ENCODE data around the gene SP2. TPM values are rescaled to one million over a fixed set of nuclear protein-coding genes. Genes with fewer than 3 reads are reported as not detected.

Gene SP2
- total RNA-seq, 1 experiment from 2014 or later: 22.2 TPM

DNA sequence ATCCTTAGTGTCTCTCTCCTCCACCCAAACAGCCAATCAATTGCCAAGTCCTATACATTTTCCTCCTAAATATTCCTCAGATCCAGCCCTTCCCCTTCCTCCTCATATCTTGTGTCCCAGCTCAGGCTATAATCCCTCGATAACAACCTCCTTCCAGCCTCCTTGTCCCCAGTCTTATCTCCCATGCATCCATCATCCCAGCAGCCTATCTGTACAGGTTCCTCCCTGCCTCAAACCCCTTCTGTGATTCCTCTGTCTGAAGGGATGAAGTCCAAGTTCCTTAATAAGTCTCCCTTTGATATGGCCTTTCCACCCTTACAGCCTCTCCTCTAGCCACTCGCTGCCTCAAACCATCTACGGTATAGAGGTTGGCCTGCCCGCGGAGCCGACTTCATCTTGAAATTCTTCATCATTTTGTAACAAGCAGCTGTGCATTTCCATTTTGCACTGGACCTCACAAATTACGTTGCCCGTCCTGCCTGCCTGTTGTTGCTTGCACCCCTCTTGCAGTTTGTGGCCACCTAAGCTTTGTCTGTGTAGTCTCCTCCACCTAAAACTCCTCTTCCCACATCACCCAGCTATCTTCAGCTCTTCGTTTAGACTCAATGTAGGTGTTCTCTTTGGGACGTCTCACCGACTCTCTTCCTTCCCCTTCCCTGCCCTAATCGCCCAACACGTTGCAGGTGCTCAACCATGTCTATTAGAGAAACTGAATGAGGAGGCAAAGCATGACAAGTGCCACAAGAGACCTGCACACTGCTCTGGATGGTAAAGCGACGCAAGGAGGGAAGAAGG is 74.1 kb downstream of the SP2 start:
- Histone ChIP-seq H3K4me3 (replicated peaks in 1 of 2; ENCODE audit: low read depth in 1 of 2, low read length in 2 of 2) (peak overlapping the region; percentile 37 to 40), H3K79me2 (ENCODE audit: insufficient read depth, low read length) (peaks cover 20% of the 10 kb centered on the region), H3K9me2 (ENCODE audit: insufficient read depth) (no peaks in the 10 kb centered on the region), H3K27ac (ENCODE audit: low read depth, low read length) (peak overlapping the region; percentile 23; the same call in 1 of the 2 replicates), H3K4me1 (ENCODE audit: control insufficient read depth in 1 of 2, insufficient read depth in 2 of 2, low read length in 2 of 2) (peaks cover 19 to 51% of the 10 kb centered on the region in 2 experiments), H3K36me3 (ENCODE audit: control insufficient read depth in 1 of 2, insufficient read depth in 2 of 2, low read length in 2 of 2) (peaks cover 11 to 13% of the 10 kb centered on the region in 2 experiments; a peak in 3 of 4 replicates), H2AFZ (ENCODE audit: low read depth, low read length, poor library complexity, severe bottlenecking) (peak overlapping the region; percentile 74), H3K4me2 (ENCODE audit: low read length) (peak overlapping the region; percentile 73), H3K9me3 (ENCODE audit: control insufficient read depth in 1 of 2, insufficient read depth in 1 of 2, low read depth in 1 of 2, low read length in 2 of 2) (no peaks in the 10 kb centered on the region), H3K9ac (ENCODE audit: low read length) (peak overlapping the region; percentile 39), H4K20me1 (ENCODE audit: insufficient read depth) (no peaks in the 10 kb centered on the region), H3K27me3 (ENCODE audit: insufficient read depth, low read length) (no peaks in the 10 kb centered on the region)
- ATAC-seq (no peak), DNase-seq (ENCODE audit: low read depth, low spot score) (no peak)
- TF ChIP-seq ELF1 (IDR thresholded peaks at IDR 0.05; ENCODE audit: borderline replicate concordance, low read depth): no peak
- no peak for TF ChIP-seq SIN3A (IDR thresholded peaks at IDR 0.05; ENCODE audit: low read depth)
- no peak for TF ChIP-seq EZH2 (IDR thresholded peaks at IDR 0.05)
- TF ChIP-seq, protein P1, sequence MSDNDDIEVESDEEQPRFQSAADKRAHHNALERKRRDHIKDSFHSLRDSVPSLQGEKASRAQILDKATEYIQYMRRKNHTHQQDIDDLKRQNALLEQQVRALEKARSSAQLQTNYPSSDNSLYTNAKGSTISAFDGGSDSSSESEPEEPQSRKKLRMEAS (IDR thresholded peaks at IDR 0.05): no peak
- TF ChIP-seq, protein P2, sequence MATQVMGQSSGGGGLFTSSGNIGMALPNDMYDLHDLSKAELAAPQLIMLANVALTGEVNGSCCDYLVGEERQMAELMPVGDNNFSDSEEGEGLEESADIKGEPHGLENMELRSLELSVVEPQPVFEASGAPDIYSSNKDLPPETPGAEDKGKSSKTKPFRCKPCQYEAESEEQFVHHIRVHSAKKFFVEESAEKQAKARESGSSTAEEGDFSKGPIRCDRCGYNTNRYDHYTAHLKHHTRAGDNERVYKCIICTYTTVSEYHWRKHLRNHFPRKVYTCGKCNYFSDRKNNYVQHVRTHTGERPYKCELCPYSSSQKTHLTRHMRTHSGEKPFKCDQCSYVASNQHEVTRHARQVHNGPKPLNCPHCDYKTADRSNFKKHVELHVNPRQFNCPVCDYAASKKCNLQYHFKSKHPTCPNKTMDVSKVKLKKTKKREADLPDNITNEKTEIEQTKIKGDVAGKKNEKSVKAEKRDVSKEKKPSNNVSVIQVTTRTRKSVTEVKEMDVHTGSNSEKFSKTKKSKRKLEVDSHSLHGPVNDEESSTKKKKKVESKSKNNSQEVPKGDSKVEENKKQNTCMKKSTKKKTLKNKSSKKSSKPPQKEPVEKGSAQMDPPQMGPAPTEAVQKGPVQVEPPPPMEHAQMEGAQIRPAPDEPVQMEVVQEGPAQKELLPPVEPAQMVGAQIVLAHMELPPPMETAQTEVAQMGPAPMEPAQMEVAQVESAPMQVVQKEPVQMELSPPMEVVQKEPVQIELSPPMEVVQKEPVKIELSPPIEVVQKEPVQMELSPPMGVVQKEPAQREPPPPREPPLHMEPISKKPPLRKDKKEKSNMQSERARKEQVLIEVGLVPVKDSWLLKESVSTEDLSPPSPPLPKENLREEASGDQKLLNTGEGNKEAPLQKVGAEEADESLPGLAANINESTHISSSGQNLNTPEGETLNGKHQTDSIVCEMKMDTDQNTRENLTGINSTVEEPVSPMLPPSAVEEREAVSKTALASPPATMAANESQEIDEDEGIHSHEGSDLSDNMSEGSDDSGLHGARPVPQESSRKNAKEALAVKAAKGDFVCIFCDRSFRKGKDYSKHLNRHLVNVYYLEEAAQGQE (IDR thresholded peaks at IDR 0.05; ENCODE audit: low read depth): no peak
- TF ChIP-seq YY1 (IDR thresholded peaks at IDR 0.05; ENCODE audit: extremely low read depth, insufficient replicate concordance, low read depth, low read length): no peak
- no peak for TF ChIP-seq EZH2phosphoT487 (IDR thresholded peaks at IDR 0.05; ENCODE audit: borderline replicate concordance)
- no peak for TF ChIP-seq CEBPB (IDR thresholded peaks at IDR 0.05; ENCODE audit: low read depth)
- no peak for TF ChIP-seq FOSL1 (IDR thresholded peaks at IDR 0.05; ENCODE audit: low read depth)
- no peak for TF ChIP-seq POLR2A (IDR thresholded peaks at IDR 0.05; ENCODE audit: borderline replicate concordance, extremely low read depth, insufficient read depth, insufficient read length)
- no peak for TF ChIP-seq JUND (IDR thresholded peaks at IDR 0.05)
- TF ChIP-seq TCF7L2 (IDR thresholded peaks at IDR 0.05; ENCODE audit: borderline replicate concordance, extremely low read depth, insufficient read depth, insufficient read length): no peak
- no peak for TF ChIP-seq ZFX (IDR thresholded peaks at IDR 0.05)
- TF ChIP-seq EGR1 (IDR thresholded peaks at IDR 0.05; ENCODE audit: low read depth): no peak
- TF ChIP-seq SP1 (IDR thresholded peaks at IDR 0.05; ENCODE audit: low read depth): no peak
- POLR2A ChIA-PET: interaction anchor here (0.6 to 3.1 kb wide), 17 partner anchors 10 to 131 kb away, joined by 3 to 28 read pairs (median 5); partner anchors contain the start of genes CBX1, NFE2L1, PNPO and PRR15L
- RAD21 ChIA-PET (ENCODE audit: low non-redundant PET in 1 of 2, low total read pairs in 2 of 2, uncharacterized antibody in 2 of 2, unreplicated experiment in 2 of 2): interaction anchor here (1.2 to 1.9 kb wide), 6 partner anchors 21 to 127 kb away, joined by 4 to 9 read pairs (median 4); partner anchors contain the start of gene SP2 (in 1 of the 2)
- CTCF ChIA-PET: interaction anchor here (0.6 to 4.0 kb wide), 30 partner anchors 9 to 163 kb away, joined by 3 to 42 read pairs (median 6); partner anchors contain the start of genes LRRC46, MRPL10, NFE2L1 and PNPO
- intact Hi-C loops (cut with micrococcal nuclease): loop anchor here (1.0 to 2.0 kb wide), 5 partner anchors 21 to 139 kb away; partner anchors contain the start of genes LRRC46, MRPL10 and SP2
- BruUV-seq (replicated peaks): no TSS peak
